Measurements from ENCODE around the gene MARK4.
"Not testable (repeated sequence)": the region's sequence is repeated elsewhere in the genome, so short reads cannot be mapped to it uniquely, and the experiment has no call there.

The MARK4 gene

GRCh38 chr19:45243144-45243732, 7.8 kb upstream of the MARK4 start:
- no peak for DNase-seq (ENCODE audit: low spot score)

GRCh38 chr19:45244133-45244794, 6.8 kb upstream of the MARK4 start:
- DNase-seq (ENCODE audit: low spot score), result no peak

GRCh38 chr19:45245334-45245787, 5.7 kb upstream of the MARK4 start, which contains the start of gene EXOC3L2:
Gene EXOC3L2, minus strand, starts transcription at chr19:45245407. Its CDS starts 6,362 bp downstream, at chr19:45239045.
- DNase-seq (ENCODE audit: low spot score), result peak; percentile 61

- DNase-seq (ENCODE audit: low spot score), result no peak
Observed at GRCh38 chr19:45245826-45246225, 5.2 kb upstream of the MARK4 start.

- DNase-seq (ENCODE audit: low spot score), result no peak
Observed at GRCh38 chr19:45247136-45247535, 3.9 kb upstream of the MARK4 start.

GRCh38 chr19:45249261-45250033, 1.6 kb upstream of the MARK4 start:
- DNase-seq (ENCODE audit: low spot score), result no peak

GRCh38 chr19:45250216-45250831, 747 bp upstream of the MARK4 start:
- DNase-seq (ENCODE audit: low spot score), result no peak

GRCh38 chr19:45251452-45252354, 632 bp downstream of the MARK4 start:
- DNase-seq (ENCODE audit: low spot score), result peak; percentile 77

GRCh38 chr19:45253396-45254027, 2.4 kb downstream of the MARK4 start:
- DNase-seq (ENCODE audit: low spot score), result no peak

- peak; percentile 51 for DNase-seq (ENCODE audit: low spot score)
Observed at GRCh38 chr19:45254044-45254531, 3.0 kb downstream of the MARK4 start.

- no peak for DNase-seq (ENCODE audit: low spot score)
Observed at GRCh38 chr19:45255611-45256157, 4.6 kb downstream of the MARK4 start.

- no peak for DNase-seq (ENCODE audit: low spot score)
Observed at GRCh38 chr19:45256836-45257235, 5.8 kb downstream of the MARK4 start.

GRCh38 chr19:45258862-45259261, 7.8 kb downstream of the MARK4 start:
- DNase-seq (ENCODE audit: low spot score), result no peak

- no peak for DNase-seq (ENCODE audit: low spot score)
Observed at GRCh38 chr19:45262570-45262969, 11.5 kb downstream of the MARK4 start.

GRCh38 chr19:45263013-45263412, 11.9 kb downstream of the MARK4 start:
- no peak for DNase-seq (ENCODE audit: low spot score)

GRCh38 chr19:45264781-45265317, 13.8 kb downstream of the MARK4 start:
- DNase-seq (ENCODE audit: low spot score), result no peak

GRCh38 chr19:45265375-45265774, 14.3 kb downstream of the MARK4 start:
- DNase-seq (ENCODE audit: low spot score), result no peak

GRCh38 chr19:45267296-45267695, 16.2 kb downstream of the MARK4 start:
- DNase-seq (ENCODE audit: low spot score), result peak; percentile 9

GRCh38 chr19:45269939-45270338, 18.9 kb downstream of the MARK4 start:
- not testable (repeated sequence) for DNase-seq (ENCODE audit: low spot score)

GRCh38 chr19:45271098-45271734, 20.1 kb downstream of the MARK4 start:
- peak; percentile 12 for DNase-seq (ENCODE audit: low spot score)
